Ramos (cell line): ENCODE data around the gene TMEM151A.
"Not testable (repeated sequence)": the region's sequence is repeated elsewhere in the genome, so short reads cannot be mapped to it uniquely, and the experiment has no call there.

Experiments used
- in situ Hi-C: fragments of 300-500 bp; cut with MboI; formaldehyde crosslinking; loops from one replicate; pipeline ENCODE4 v1.14.3; 2022; ENCODE audit warnings: low sequenced_read_pairs; ENCODE audit not compliant: unreplicated experiment

TMEM151A gene

DNA sequence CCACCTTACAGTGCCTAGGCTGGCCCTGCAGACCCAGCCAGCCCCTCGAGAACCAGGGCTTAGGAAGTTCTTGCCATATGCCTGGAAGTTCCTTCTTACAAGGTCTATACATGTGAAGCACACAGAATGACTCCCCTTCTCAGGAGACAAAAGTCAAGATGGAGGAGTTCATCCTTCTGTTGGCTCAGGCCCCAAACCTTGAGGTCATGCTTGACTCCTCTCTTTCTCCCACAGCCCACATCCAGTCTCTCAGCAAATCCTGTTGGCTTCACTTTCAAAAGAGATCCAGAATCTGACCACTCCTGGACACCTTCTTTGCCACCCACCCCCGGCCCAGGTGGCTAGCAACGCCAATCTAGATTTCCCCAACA, 26.9 kb downstream of the TMEM151A start:
- in situ Hi-C loops: no loop called here

GRCh38 chr11:66320289-66320688, 28.6 kb downstream of the TMEM151A start:
- in situ Hi-C loops: not testable (repeated sequence)

GRCh38 chr11:66320748-66321147, 29.1 kb downstream of the TMEM151A start:
- in situ Hi-C loops: not testable (repeated sequence)

DNA sequence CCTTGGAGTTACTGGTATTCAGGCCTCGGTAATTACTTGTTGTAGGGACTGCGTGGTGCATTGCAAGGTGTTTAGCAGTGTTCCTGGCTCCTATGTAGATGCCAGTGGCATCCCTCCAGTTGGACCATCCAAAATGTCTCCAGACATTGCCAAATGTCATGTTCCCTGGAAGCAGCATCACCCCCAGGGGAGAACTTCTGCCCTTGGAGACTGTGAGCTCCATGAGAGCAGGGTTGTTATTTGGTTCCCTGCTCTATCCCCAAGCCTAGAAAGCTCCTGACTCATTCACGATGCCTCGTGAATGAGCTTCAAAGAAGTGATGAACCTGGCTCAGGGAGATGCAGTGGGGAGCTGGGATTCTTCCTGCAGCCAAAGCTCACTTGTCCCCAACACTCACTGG, 29.9 kb downstream of the TMEM151A start:
- in situ Hi-C loops: no loop called here

DNA sequence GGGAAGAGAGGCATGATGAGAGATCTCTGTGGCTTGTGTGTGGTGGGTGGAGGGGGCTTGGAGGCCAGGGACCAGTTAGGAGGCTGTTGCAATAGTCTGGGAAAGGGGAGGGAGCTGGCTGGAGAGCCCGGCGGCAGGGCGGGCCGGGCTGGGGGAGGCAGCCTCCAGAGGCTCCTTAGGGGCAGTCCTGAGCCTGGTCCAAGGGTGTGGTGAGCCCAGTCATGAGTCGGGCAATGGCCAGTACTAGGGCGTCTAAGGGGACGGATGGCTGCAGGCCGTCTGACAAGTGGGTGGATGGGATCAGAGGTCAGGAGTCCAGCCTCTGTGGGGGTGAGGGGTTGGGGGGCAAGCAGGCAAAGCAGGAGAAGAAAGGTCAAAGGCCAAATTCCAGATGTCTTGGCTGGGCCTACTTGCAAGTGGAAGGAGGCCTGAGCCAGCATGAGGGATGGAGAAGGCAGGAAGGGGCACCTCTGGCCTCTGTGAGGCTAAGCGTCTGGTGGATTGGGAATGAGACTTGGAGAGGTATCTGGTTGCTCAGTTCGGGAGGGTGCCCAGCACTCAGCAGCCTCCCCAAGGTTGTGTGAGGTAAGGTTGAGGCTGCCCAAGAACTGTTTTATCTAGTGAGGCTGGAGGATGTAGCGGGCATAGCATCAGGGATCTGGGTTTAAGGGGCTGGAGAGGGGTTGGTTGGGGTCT, 31.2 kb downstream of the TMEM151A start:
- in situ Hi-C loops: no loop called here

DNA sequence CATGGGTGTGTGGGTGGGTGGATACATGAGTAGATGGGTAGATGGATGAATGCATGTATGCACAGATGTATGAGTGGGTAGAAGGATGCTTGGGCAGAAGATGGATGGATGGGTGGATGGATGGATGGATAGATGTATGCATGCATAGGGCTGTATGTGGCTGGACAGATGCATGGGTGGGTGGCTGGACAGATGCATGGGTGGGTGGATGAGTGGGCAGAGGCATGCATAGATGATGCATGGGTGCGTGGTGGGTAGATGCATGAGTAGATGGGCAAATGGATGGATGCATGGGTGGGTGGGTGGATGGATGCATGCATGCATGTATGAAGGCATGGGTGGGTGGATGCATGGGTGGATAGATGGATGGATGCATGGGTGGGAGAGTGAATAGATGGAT, 32.0 kb downstream of the TMEM151A start:
- in situ Hi-C loops: no loop called here

DNA sequence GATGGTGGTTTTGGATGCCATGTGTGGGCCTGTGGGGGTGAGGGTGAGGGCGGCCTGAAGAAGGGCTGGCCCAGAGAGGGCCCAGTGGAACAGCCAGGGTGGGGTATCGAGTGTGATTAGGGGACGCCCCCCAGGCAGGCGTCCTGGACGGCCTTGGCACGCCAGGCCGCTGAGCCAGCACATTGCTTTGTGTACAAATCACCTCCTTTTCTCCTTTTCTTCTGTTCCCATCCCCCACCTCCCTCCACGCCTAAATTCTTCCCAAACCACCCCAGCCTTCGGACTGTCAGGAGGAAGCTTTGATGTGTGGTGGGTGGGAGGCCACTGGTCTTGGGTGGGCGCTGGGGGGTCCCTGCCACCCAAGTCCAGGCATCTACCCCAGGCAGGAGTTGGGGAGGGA, 33.0 kb downstream of the TMEM151A start:
- in situ Hi-C loops: no loop called here

DNA sequence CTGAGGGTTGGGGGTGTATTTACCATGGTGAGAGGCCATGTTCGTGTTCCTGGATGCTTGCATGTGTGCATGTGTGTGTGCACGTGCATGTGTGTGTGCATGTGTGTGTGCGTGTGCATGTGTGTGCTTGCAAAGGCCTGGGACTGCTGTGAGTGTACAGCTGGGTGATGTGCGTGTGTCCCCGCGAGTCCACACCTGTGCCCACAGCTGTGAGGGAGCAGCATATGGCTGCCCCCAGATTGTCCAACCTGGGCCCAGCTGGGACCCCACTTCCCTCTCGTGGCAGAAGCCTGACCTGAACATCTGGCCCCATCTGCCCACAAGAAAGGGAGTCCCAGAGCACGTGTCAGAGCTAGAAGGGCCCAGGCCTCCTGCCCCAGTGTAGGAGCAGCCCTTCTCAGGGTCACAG, 33.6 kb downstream of the TMEM151A start:
- in situ Hi-C loops: no loop called here

DNA sequence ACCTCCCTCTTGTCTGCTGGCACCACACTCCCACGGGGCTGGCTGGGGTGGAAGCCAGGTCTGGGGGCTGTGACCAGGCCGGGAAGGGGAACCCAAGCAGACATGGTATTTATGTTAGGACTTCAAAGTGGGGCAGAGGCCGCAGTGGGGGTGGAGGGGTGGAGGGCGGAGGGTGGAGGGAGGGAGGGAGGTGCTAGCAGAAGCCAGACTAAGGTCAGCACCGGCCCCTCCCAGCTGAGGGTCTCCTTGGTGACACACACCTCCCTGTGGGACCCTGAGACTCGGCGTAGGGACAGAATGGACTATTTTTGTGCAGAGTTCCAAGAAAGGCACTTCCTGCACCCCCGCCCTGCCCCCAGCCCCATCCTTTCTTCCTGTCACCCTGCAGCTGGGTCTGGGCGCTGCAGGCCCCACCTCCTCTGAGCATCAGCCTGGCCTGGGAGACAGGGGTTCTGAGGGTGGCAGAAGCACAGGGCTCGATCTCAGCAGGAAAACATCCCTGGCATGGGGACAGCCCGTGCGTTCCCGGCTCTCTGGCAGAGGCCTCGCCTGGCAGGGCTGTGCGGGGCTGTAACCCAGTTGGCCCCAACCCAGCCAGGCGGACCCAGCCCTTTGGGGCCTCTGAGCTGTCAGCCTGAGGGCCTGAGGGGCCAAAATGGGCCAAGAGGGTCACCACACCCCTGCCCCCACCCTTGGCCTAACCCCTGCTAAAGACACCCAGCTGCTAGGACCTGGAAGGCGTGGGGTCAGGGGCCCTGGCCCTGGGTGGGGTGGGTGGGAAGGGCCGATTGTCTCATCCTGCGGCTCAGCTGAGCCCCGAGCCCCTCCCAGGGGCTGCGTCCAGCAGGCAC, 34.8 kb downstream of the TMEM151A start:
- in situ Hi-C loops: no loop called here

GRCh38 chr11:66327171-66328030, 35.7 kb downstream of the TMEM151A start:
- in situ Hi-C loops: no loop called here

DNA sequence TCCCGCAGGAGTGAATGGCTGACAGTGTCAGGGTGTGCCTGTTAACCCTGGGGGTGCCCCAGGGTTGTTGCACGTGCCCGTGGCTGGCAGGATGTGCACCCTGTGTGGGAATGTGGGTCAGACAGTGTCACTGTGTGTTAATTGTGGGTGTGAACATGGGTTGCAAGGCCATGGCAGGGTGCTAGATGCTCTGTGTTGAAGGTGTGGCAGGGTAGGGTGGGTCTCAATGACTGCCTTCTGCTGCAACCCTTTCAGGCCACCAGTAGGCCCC, 36.3 kb downstream of the TMEM151A start:
- in situ Hi-C loops: no loop called here

- in situ Hi-C loops: no loop called here
Observed at GRCh38 chr11:66328302-66329144, 36.8 kb downstream of the TMEM151A start.

DNA sequence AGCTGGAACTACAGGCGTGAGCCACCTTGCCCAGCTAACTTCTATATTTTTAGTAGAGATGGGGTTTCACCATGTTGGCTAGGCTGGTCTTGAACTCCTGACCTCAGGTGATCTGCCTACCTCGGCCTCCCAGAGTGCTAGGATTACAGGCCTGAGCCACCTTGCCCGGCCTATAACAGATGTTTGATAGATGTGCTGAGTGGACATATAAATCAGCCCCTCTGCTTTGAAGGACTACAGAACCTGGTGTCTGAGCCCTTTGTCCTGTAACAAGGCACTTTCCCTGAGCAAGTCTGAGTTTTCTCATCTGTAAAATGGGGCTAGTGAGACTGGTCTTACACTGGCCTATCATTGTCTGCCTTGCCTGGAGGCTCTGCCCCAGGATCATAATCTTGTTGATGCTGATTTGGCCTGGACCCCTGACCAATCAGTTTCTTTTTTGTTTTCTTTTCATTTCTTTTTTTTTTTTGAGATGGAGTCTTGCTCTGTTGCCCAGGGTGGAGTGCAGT, 37.5 kb downstream of the TMEM151A start:
- in situ Hi-C loops: no loop called here

- in situ Hi-C loops: no loop called here
Observed at GRCh38 chr11:66330931-66331330, 39.2 kb downstream of the TMEM151A start.

DNA sequence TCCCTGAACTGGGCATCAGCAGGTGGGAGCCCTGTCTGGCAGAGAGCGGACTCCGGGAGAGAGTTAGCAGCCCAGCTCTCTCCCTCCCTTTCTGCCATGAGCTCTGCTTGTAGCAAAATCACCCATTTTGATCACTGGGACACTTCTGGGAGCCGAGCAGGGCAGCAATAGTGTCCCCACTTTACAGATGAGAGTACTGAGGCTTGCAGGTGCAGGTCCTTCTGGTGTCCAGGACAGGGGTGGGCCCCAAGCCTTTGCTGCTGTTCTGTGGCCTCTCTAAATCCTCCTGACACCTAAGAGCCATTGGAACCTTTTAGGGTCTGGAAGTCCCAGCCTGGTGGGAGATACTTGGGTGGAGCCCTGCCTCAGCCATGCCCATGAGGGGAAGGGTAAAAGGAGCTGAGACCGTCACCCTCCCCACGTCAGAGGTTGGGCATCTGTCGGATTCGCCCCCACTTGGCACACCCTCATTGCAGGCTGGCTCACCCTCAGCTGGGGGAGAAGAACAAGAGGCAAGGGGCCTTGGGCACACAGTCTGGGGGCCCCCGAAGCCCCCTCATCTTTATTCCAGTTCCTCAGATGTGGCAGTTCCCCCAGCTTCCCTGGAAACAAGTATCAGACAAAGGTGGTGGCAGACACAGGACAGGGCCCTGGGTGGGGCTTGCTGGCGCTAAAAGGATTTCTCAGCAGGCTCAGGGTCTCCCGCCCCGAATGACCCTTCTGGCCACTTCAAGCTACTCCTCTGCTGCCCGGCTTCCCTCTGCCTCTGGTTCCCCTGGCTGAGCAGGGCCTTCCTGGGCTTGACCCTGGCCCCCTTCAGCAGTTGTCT, 40.1 kb downstream of the TMEM151A start:
- in situ Hi-C loops: no loop called here

DNA sequence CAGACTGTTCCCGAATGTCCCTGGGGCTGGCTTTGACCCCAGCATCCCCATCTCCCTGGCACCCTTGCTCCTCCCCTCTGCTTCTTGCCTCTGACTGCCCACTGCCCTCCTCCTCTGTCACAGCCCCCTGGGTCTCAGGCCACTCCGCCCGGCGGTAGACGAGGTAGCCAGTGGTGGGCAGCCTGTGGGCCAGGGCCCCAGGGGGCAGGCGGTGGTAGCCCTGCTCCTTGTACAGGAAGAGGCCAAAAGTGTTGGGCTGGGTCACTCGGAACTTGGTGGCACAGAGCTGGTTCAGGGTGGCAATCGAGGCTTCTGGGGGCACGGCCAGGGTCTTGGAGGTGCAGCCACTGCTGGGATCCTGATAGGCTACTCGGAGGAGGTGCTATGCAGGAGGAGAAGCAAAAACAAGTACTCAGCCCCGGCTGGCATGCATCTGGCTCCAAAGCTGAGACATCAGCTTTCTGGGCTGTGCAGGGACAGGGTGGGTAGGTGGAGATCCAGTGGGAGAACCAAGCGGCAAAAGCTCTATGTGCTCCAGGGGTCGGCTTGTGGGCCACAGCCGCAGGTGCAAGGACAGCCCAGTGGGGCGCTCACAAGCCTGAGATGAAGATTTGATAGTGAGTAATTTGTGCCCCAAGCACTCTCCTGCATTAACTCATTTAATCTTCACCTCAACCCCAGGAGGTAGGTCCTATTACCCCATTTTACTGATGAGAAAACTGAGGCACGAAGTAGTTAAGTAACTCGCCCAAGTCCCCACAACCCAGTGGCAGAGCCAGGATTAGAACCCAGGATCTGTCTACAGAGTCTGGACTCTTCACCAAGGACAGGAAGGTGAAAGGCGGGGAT, 40.9 kb downstream of the TMEM151A start:
- in situ Hi-C loops: no loop called here

GRCh38 chr11:66333220-66333877, 41.7 kb downstream of the TMEM151A start:
- in situ Hi-C loops: no loop called here
